Left ventricle myocardium inferior (tissue), 1 donor: ENCODE results near the gene GNPDA1. TPM values are rescaled to one million over a fixed set of nuclear protein-coding genes. Genes with fewer than 3 reads are reported as not detected.

Source experiments
- DNase-seq: peaks from one replicate; pipeline ENCODE4 v3.0.0-alpha.2; 2020
- H3K27ac ChIP-seq: fragments of 200-600 bp; replicated peaks from 2 replicates; pipeline ENCODE4 v1.8.0; 2021
- H3K27me3 ChIP-seq: fragments of 200-600 bp; 2 replicates; pipeline ENCODE4 v1.8.0; 2021; ENCODE audit warnings: low read depth
- H3K36me3 ChIP-seq: fragments of 200-600 bp; 2 replicates; pipeline ENCODE4 v1.8.0; 2021
- H3K4me1 ChIP-seq: fragments of 200-600 bp; 2 replicates; pipeline ENCODE4 v1.8.0; 2021
- H3K4me3 ChIP-seq: fragments of 200-600 bp; 2 replicates; pipeline ENCODE4 v1.8.0; 2021; ENCODE audit warnings: mild to moderate bottlenecking, moderate library complexity
- H3K9me3 ChIP-seq: fragments of 200-600 bp; replicated peaks from 2 replicates; pipeline ENCODE4 v1.8.0; 2021
- CTCF ChIP-seq: fragments of 200-600 bp; IDR thresholded peaks from 2 replicates; pipeline ENCODE4 v1.8.0; 2021; ENCODE audit warnings: antibody characterized with exemption, mild to moderate bottlenecking, borderline replicate concordance
- intact Hi-C: fragments of 100-400 bp; cut with micrococcal nuclease; formaldehyde crosslinking; loops from one replicate; pipeline ENCODE4 v1.11.0; 2022
- total RNA-seq: library from RNA; stranded (reverse); fragmentation: NEBNext Ultra II Directional; extraction: Animal tissue kit (Norgen Biotek cat#: 25700); gene quantifications from one replicate; pipeline ENCODE4 v1.2.1, GENCODE V29; 2021
- donor health status: DM: no; HTN: yes; CAD: no; lungs with severe emphysema.

The GNPDA1 gene
- total RNA-seq, 1 donor from 2014 or later = 24.3 TPM

- Histone ChIP-seq H3K36me3 (no peaks in the 10 kb centered on the region), H3K27ac (peak overlapping the region; percentile 88), H3K4me1 (peaks cover 47% of the 10 kb centered on the region), H3K4me3 (no peak overlapping the region), H3K9me3 (no peaks in the 10 kb centered on the region), H3K27me3 (no peaks in the 10 kb centered on the region)
- DNase-seq = no peak
- TF ChIP-seq CTCF = no peak
- intact Hi-C loops = loop anchor here (5.0 to 10.0 kb wide), 2 partner anchors 47 to 264 kb away; no protein-coding TSS in a partner anchor
These were observed 51.4 kb downstream of the GNPDA1 start for GRCh38 chr5:141961466-141961865.

- H3K9me3 ChIP-seq = no peaks in the 10 kb centered on the region
- H3K36me3 ChIP-seq = no peaks in the 10 kb centered on the region
- no peaks in the 10 kb centered on the region for H3K27me3 ChIP-seq
- peaks cover 55% of the 10 kb centered on the region for H3K4me1 ChIP-seq
- H3K27ac ChIP-seq = peak overlapping the region; percentile 88
- peak; percentile 90 for TF ChIP-seq CTCF
- peak; percentile 86 for DNase-seq
- H3K4me3 ChIP-seq = no peak overlapping the region
- intact Hi-C loops = loop anchor here (5.0 to 10.0 kb wide), 2 partner anchors 46 to 263 kb away; no protein-coding TSS in a partner anchor
These were observed 52.1 kb downstream of the GNPDA1 start for GRCh38 chr5:141960449-141961323.

GRCh38 chr5:141960018-141960417 is 52.8 kb downstream of the GNPDA1 start:
- Histone ChIP-seq H3K27ac (peak overlapping the region; percentile 88), H3K4me1 (peaks cover 57% of the 10 kb centered on the region), H3K9me3 (no peaks in the 10 kb centered on the region), H3K36me3 (no peaks in the 10 kb centered on the region), H3K27me3 (no peaks in the 10 kb centered on the region), H3K4me3 (no peak overlapping the region)
- DNase-seq = no peak
- intact Hi-C loops = loop anchor here (5.0 to 10.0 kb wide), 2 partner anchors 45 to 263 kb away; no protein-coding TSS in a partner anchor
- TF ChIP-seq CTCF = peak; percentile 41

GRCh38 chr5:141958546-141959172 is 54.2 kb downstream of the GNPDA1 start:
- Histone ChIP-seq H3K27ac (peak overlapping the region; percentile 88), H3K27me3 (no peaks in the 10 kb centered on the region), H3K9me3 (no peaks in the 10 kb centered on the region), H3K36me3 (no peaks in the 10 kb centered on the region), H3K4me1 (peaks cover 60% of the 10 kb centered on the region), H3K4me3 (peak overlapping the region; percentile 65)
- no peak for TF ChIP-seq CTCF
- no peak for DNase-seq
- intact Hi-C loops = loop anchor here (10.0 kb wide), 1 partner anchor 64 kb away; no protein-coding TSS in a partner anchor

GRCh38 chr5:141958113-141958512 is 54.7 kb downstream of the GNPDA1 start, which contains the start of gene PCDH12:
PCDH12 (minus strand) TSS chr5:141958202; CDS start chr5:141957851, 351 bp downstream.
- intact Hi-C loops = loop anchor here (10.0 kb wide), 1 partner anchor 63 kb away; no protein-coding TSS in a partner anchor
- H3K27ac ChIP-seq = peak within 1 kb of the TSS; percentile 88
- no peaks in the 10 kb centered on the region for H3K36me3 ChIP-seq
- DNase-seq = peak; percentile 61
- TF ChIP-seq CTCF = no peak
- H3K4me3 ChIP-seq = peak within 1 kb of the TSS; percentile 65
- H3K4me1 ChIP-seq = peaks cover 65% of the 10 kb centered on the region
- H3K27me3 ChIP-seq = no peaks in the 10 kb centered on the region
- no peaks in the 10 kb centered on the region for H3K9me3 ChIP-seq
